Glomerular endothelial cell (primary cell): ENCODE results near the gene FGF14. TPM values are rescaled to one million over a fixed set of nuclear protein-coding genes. Genes with fewer than 3 reads are reported as not detected.

Experiments used
- DNase-seq: peaks from one replicate; pipeline ENCODE4 v3.0.0-alpha.2; 2011; ENCODE audit warnings: low read depth, low spot score; ENCODE audit errors: extremely low read depth
- total RNA-seq: library from RNA; depleted of rRNA; stranded (reverse); fragments of >200 nt; gene quantifications from 2 replicates; pipeline ENCODE4 v1.2.3, GENCODE V29; 2015

Gene FGF14
- total RNA-seq, 1 donor from 2014 or later: 0.06 TPM

- DNase-seq: no peak
Measured at GRCh38 chr13:102260256-102260655, 141.6 kb downstream of the FGF14 start.

- DNase-seq: no peak
Measured at GRCh38 chr13:102255409-102255808, 146.4 kb downstream of the FGF14 start.

GRCh38 chr13:102251817-102252216, 150.0 kb downstream of the FGF14 start:
- DNase-seq: no peak

- DNase-seq: no peak
Measured at GRCh38 chr13:102250448-102250847, 151.4 kb downstream of the FGF14 start.

GRCh38 chr13:102244607-102245227, 157.1 kb downstream of the FGF14 start:
- no peak for DNase-seq

- DNase-seq: no peak
Measured at GRCh38 chr13:102240110-102240509, 161.7 kb downstream of the FGF14 start.

- DNase-seq: no peak
Measured at GRCh38 chr13:102237230-102237629, 164.6 kb downstream of the FGF14 start.

GRCh38 chr13:102236830-102237229, 165.0 kb downstream of the FGF14 start:
- no peak for DNase-seq

GRCh38 chr13:102236341-102236740, 165.5 kb downstream of the FGF14 start:
- no peak for DNase-seq

GRCh38 chr13:102235689-102236088, 166.2 kb downstream of the FGF14 start:
- DNase-seq: no peak

GRCh38 chr13:102234618-102235017, 167.2 kb downstream of the FGF14 start:
- DNase-seq: no peak

GRCh38 chr13:102233566-102234208, 168.2 kb downstream of the FGF14 start:
- no peak for DNase-seq

GRCh38 chr13:102231479-102231878, 170.4 kb downstream of the FGF14 start:
- no peak for DNase-seq

- no peak for DNase-seq
Measured at GRCh38 chr13:102227741-102228140, 174.1 kb downstream of the FGF14 start.

- DNase-seq: no peak
Measured at GRCh38 chr13:102226591-102226990, 175.3 kb downstream of the FGF14 start.

- no peak for DNase-seq
Measured at GRCh38 chr13:102225892-102226291, 176.0 kb downstream of the FGF14 start.

- no peak for DNase-seq
Measured at GRCh38 chr13:102220681-102221228, 181.1 kb downstream of the FGF14 start.

- DNase-seq: no peak
Measured at GRCh38 chr13:102214956-102215355, 186.9 kb downstream of the FGF14 start.

GRCh38 chr13:102212729-102213128, 189.1 kb downstream of the FGF14 start:
- DNase-seq: no peak

GRCh38 chr13:102208347-102208746, 193.5 kb downstream of the FGF14 start:
- DNase-seq: no peak

- DNase-seq: no peak
Measured at GRCh38 chr13:102207680-102208342, 194.0 kb downstream of the FGF14 start.

- no peak for DNase-seq
Measured at GRCh38 chr13:102203718-102204117, 198.1 kb downstream of the FGF14 start.
